Psoas muscle (tissue), 8 donors: ENCODE results near the gene GABBR2. TPM values are rescaled to one million over a fixed set of nuclear protein-coding genes. Genes with fewer than 3 reads are reported as not detected.

ENCODE experiments used
- ATAC-seq, 4 donors: fragments of 200-7000 bp; cut with Tn5 transposase; one replicate each; pipeline ENCODE4 v1.9.1; 2020; ENCODE audit warnings: moderate library complexity in 3 of 4, mild to moderate bottlenecking in 2 of 4
- DNase-seq, 2 donors: peaks; one replicate each; pipeline ENCODE4 v3.0.0-alpha.2; 2020
- H3K27ac ChIP-seq: fragments of 200-600 bp; one replicate; pipeline ENCODE4 v1.8.0; 2022
- H3K27me3 ChIP-seq, 3 donors: fragments of 200-600 bp in 1 of 3; one replicate each; pipeline versions ENCODE4 v1.6.1 to v1.8.0; 2013 to 2022; ENCODE audit warnings: low read length in 2 of 3, mild to moderate bottlenecking in 2 of 3, moderate library complexity in 1 of 3; ENCODE audit not compliant: insufficient read depth in 3 of 3
- H3K36me3 ChIP-seq, 2 donors: fragments of 200-600 bp in 1 of 2; one replicate each; pipeline versions ENCODE4 v1.6.1 to v1.8.0; 2013 to 2022; ENCODE audit warnings: low read depth in 1 of 2, mild to moderate bottlenecking in 1 of 2, moderate library complexity in 1 of 2; ENCODE audit not compliant: insufficient read depth in 1 of 2
- H3K4me1 ChIP-seq: fragments of 200-600 bp; one replicate; pipeline ENCODE4 v1.8.0; 2022
- H3K4me3 ChIP-seq: fragments of 200-600 bp; one replicate; pipeline ENCODE4 v1.8.0; 2022; ENCODE audit warnings: mild to moderate bottlenecking
- H3K9me3 ChIP-seq: fragments of 200-600 bp; one replicate; pipeline ENCODE4 v1.8.0; 2022
- CTCF ChIP-seq: fragments of 200-600 bp; IDR thresholded peaks from one replicate; pipeline ENCODE4 v1.8.0; 2022; ENCODE audit warnings: antibody characterized with exemption
- WGBS, 3 donors: extraction: QIAGEN DNeasy Blood & Tissue Kit; methylation state at CpG; one replicate each; pipeline versions ENCODE4 v1.1.6 to v1.1.7; 2013; 5-methylcytosine and 5-hydroxymethylcytosine counted together
- intact Hi-C, 2 donors: fragments of 100-400 bp; cut with DNase I; formaldehyde crosslinking; loops; one replicate each; pipeline versions ENCODE4 v1.11.0 to v1.14.2; 2022
- polyA plus RNA-seq, 3 donors: library from polyadenylated mRNA; stranded (reverse); fragments of 200-250 nt; gene quantifications; one replicate each; pipeline ENCODE4 v1.2.3, GENCODE V29; 2013
- total RNA-seq, 4 donors: library from RNA; stranded (reverse); fragmentation: NEBNext Ultra II Directional in 2 of 4; extraction: Animal tissue kit (Norgen Biotek cat#: 25700) in 2 of 4; gene quantifications; one replicate each; pipeline versions ENCODE4 v1.2.1 to v1.2.4, GENCODE V29; 2021 to 2023
- donor health status: healthy with polysubstance abuse.
- donor health status: DM: no; HTN: no; CAD: no; lungs with moderate emphysema.
- donor health status: Bipolar disorder and iron deficiency.
- donor health status: healthy.
- donor health status: DM: yes; HTN: yes; CAD: no.
- donor health status: DM: no; HTN: no; CAD: no.
- donor health status: DM: no; HTN: no; CAD: no.
- donor health status: DM: yes; HTN: yes; CAD: no.

The GABBR2 gene
- total and polyA plus RNA-seq, 7 donors, result 0.08 to 0.66 (median 0.38) TPM

- 90 to 93% (median 92%) methylated on average over 9 of the region's 9 CpGs for WGBS, 3 donors
- ATAC-seq, result no peak
Measured at GRCh38 chr9:98732801-98733200, 24.1 kb upstream of the GABBR2 start.

GRCh38 chr9:98732091-98732490 is 23.4 kb upstream of the GABBR2 start:
- no peak for ATAC-seq
- Histone ChIP-seq H3K36me3 (peaks cover 0 to 24% of the 10 kb centered on the region in 2 donors), H3K4me1 (no peaks in the 10 kb centered on the region), H3K9me3 (no peaks in the 10 kb centered on the region), H3K27ac (no peak overlapping the region), H3K4me3 (no peak overlapping the region), H3K27me3 (no peaks in the 10 kb centered on the region)
- 84 to 88% (median 86%) methylated on average over 10 of the region's 10 CpGs for WGBS, 3 donors
- intact Hi-C loops, result no loop called here
- TF ChIP-seq CTCF, result no peak
- DNase-seq, result no peak

More at GRCh38 chr9:98732801-98733200, 24.1 kb upstream of the GABBR2 start:
- no peaks in the 10 kb centered on the region for H3K9me3 ChIP-seq
- H3K27me3 ChIP-seq, result no peaks in the 10 kb centered on the region
- no peak overlapping the region for H3K4me3 ChIP-seq
- intact Hi-C loops, result no loop called here
- peaks cover 0 to 26% of the 10 kb centered on the region in 2 donors for H3K36me3 ChIP-seq
- TF ChIP-seq CTCF, result no peak
- H3K27ac ChIP-seq, result no peak overlapping the region
- DNase-seq, result no peak
- no peaks in the 10 kb centered on the region for H3K4me1 ChIP-seq

DNA sequence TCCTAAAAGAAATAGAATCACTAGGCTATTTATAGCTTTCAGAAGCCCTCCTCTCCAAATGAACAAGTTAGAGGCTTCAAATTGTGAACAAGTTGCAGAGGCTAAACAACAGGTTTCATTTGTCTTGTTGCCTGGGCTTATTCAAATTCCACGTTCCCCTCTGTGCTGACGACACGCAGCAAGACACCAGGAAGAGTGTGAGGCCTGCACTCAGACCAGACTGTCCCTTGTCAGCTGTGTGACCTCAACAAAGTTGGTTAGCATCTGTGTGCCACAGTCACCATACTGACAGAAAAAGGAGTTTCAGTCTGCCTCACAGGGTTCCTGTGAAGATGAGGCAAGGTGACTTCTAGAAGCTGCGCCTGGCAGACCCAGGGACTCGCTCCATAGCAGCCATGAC is 22.1 kb upstream of the GABBR2 start:
- Histone ChIP-seq H3K27me3 (no peaks in the 10 kb centered on the region), H3K4me3 (no peak overlapping the region), H3K27ac (no peak overlapping the region), H3K4me1 (no peaks in the 10 kb centered on the region), H3K36me3 (peaks cover 0 to 13% of the 10 kb centered on the region in 2 donors), H3K9me3 (no peaks in the 10 kb centered on the region)
- intact Hi-C loops, result no loop called here
- ATAC-seq (no peak), DNase-seq (no peak)
- 70 to 83% (median 73%) methylated on average over 5 of the region's 5 CpGs for WGBS, 3 donors
- no peak for TF ChIP-seq CTCF

- H3K36me3 ChIP-seq, result peaks cover 0 to 2% of the 10 kb centered on the region in 2 donors
- no peaks in the 10 kb centered on the region for H3K4me1 ChIP-seq
- no peaks in the 10 kb centered on the region for H3K9me3 ChIP-seq
- no peak overlapping the region for H3K27ac ChIP-seq
- H3K4me3 ChIP-seq, result no peak overlapping the region
- TF ChIP-seq CTCF, result no peak
- no peak for DNase-seq
- H3K27me3 ChIP-seq, result peaks cover 0 to 5% (median 0%) of the 10 kb centered on the region in 3 donors
- intact Hi-C loops, result no loop called here
- WGBS, 3 donors, result 87% methylated on average over 11 of the region's 11 CpGs
- ATAC-seq, result no peak
Measured at GRCh38 chr9:98728500-98728899, 19.8 kb upstream of the GABBR2 start.

- peaks cover 0 to 6% (median 0%) of the 10 kb centered on the region in 3 donors for H3K27me3 ChIP-seq
- intact Hi-C loops, result no loop called here
- no peak overlapping the region for H3K27ac ChIP-seq
- 46 to 62% (median 46%) methylated on average over 7 of the region's 7 CpGs for WGBS, 3 donors
- ATAC-seq (no peak), DNase-seq (no peak)
- H3K36me3 ChIP-seq, result no peaks in the 10 kb centered on the region
- no peaks in the 10 kb centered on the region for H3K4me1 ChIP-seq
- no peak for TF ChIP-seq CTCF
- no peak overlapping the region for H3K4me3 ChIP-seq
- no peaks in the 10 kb centered on the region for H3K9me3 ChIP-seq
Measured at GRCh38 chr9:98727428-98727827, 18.7 kb upstream of the GABBR2 start.
